ENCODE measurements around the gene CALML3. TPM values are rescaled to one million over a fixed set of nuclear protein-coding genes. Genes with fewer than 3 reads are reported as not detected.

Gene CALML3
- total and polyA plus RNA-seq, 2 of the 8 experiments (the other 6 are each of a cell fraction or from before 2014, with no cell fraction given), result not detected

- no peak for TF ChIP-seq GABPA (IDR thresholded peaks at IDR 0.05; ENCODE audit: borderline replicate concordance, insufficient read depth, low read length)
- no peak for TF ChIP-seq BRCA1 (IDR thresholded peaks at IDR 0.05; ENCODE audit: low read depth, low read length)
- TF ChIP-seq JUN (IDR thresholded peaks at IDR 0.05; ENCODE audit: low read depth, low read length), result no peak
- no peak for TF ChIP-seq RFX5 (IDR thresholded peaks at IDR 0.05; ENCODE audit: borderline replicate concordance, low read depth, low read length)
- no peak for TF ChIP-seq SUZ12 (IDR thresholded peaks at IDR 0.05; ENCODE audit: low read length)
- no peak for TF ChIP-seq TAF7 (optimal IDR thresholded peaks at IDR 0.05; ENCODE audit: borderline replicate concordance, low read depth, low read length)
- TF ChIP-seq SIN3A (conservative IDR thresholded peaks at IDR 0.05 in 1 of 2, IDR thresholded peaks at IDR 0.05 in 1 of 2; ENCODE audit: low read depth in 1 of 2, low read length in 2 of 2), result no peak
- TF ChIP-seq CBX5 (IDR thresholded peaks at IDR 0.05; ENCODE audit: low read depth, low read length), result no peak
- TF ChIP-seq RAD21 (IDR thresholded peaks at IDR 0.05 in 1 of 2, conservative IDR thresholded peaks at IDR 0.05 in 1 of 2; ENCODE audit: low read depth in 2 of 2, low read length in 2 of 2), result no peak
- TF ChIP-seq CTCF (IDR thresholded peaks at IDR 0.05; ENCODE audit: control extremely low read depth in 1 of 3, insufficient read depth in 1 of 3, low read depth in 1 of 3, low read length in 3 of 3), result no peak
Observed at GRCh38 chr10:5497289-5497688, 27.5 kb upstream of the CALML3 start (continued).

All from H1 (cell line).